GM12878 (cell line): Measurements from ENCODE around the gene CLDN7. TPM values are rescaled to one million over a fixed set of nuclear protein-coding genes. Genes with fewer than 3 reads are reported as not detected.
A peak's percentile ranks its signal among the peaks of the same experiment; 100 is the strongest.

Experiments
- ATAC-seq: fragments of 200-7000 bp; cut with Tn5 transposase; 3 replicates; pipeline ENCODE4 v1.9.1; 2020; ENCODE audit warnings: mild to moderate bottlenecking, moderate library complexity
- Bru-seq: library from RNA; stranded (reverse); fragments of 400-500 nt; gene quantifications from one replicate; lab custom pipeline; 2021; lab: Mats Ljungman, UMichigan
- BruChase-seq, 2 experiments: library from RNA; stranded (reverse); fragments of 400-500 nt; gene quantifications; one replicate each; lab custom pipeline; 2021; lab: Mats Ljungman, UMichigan
- BruUV-seq: library from RNA; stranded (reverse); fragments of 400-500 nt; replicated peaks from 2 replicates; lab custom pipeline; 2021; lab: Mats Ljungman, UMichigan
- CTCF ChIA-PET: fragments of 300-600 bp; sonication (Branson Sonifier 250); formaldehyde crosslinking; extraction: SDS; loops from one replicate; lab custom pipeline; 2021; ENCODE audit warnings: inconsistent platforms; lab: Yijun Ruan, JAX
- POLR2A ChIA-PET: fragments of 350-600 bp; formaldehyde crosslinking; extraction: SDS; loops from one replicate; lab custom pipeline; 2021; ENCODE audit warnings: inconsistent platforms; lab: Charles Lee
- RAD21 ChIA-PET: fragments of 300-600 bp; sonication (Branson Sonifier 250); formaldehyde crosslinking; loops from one replicate; lab custom pipeline; 2023; ENCODE audit warnings: antibody characterized with exemption; ENCODE audit not compliant: unreplicated experiment; lab: Charles Lee
- SMC1A ChIA-PET: fragments of 300-600 bp; sonication (Branson Sonifier 250); formaldehyde crosslinking; loops from one replicate; lab custom pipeline; 2023; ENCODE audit not compliant: unreplicated experiment, uncharacterized antibody; lab: Charles Lee
- DNase-seq: peaks from one replicate; pipeline ENCODE4 v3.0.0-alpha.2; 2011; ENCODE audit warnings: low read depth, low spot score
- FAIRE-seq: peaks from 3 replicates; lab custom pipeline; 2011; peaks lifted over from hg19 to GRCh38; lab: Jason Lieb, UNC
- H2AFZ ChIP-seq: 2 replicates; pipeline ENCODE4 v1.6.0; 2011; ENCODE audit warnings: low read depth, low read length, control low read depth; ENCODE audit not compliant: control insufficient read depth
- H3K27ac ChIP-seq: 2 replicates; pipeline ENCODE4 v1.5.1; 2011; ENCODE audit warnings: control low read depth; ENCODE audit not compliant: control insufficient read depth, insufficient read depth
- H3K27me3 ChIP-seq, 2 experiments: replicated peaks in 1 of 2; 2 replicates each; pipeline versions ENCODE4 v1.6.0 to v1.6.1; 2011; ENCODE audit warnings: low read length in 1 of 2; ENCODE audit not compliant: control insufficient read depth in 2 of 2, insufficient read depth in 2 of 2
- H3K36me3 ChIP-seq, 2 experiments: 2 replicates each; pipeline ENCODE4 v1.5.1; 2011; ENCODE audit warnings: low read length in 1 of 2; ENCODE audit not compliant: control insufficient read depth in 2 of 2, insufficient read depth in 2 of 2
- H3K4me1 ChIP-seq: 2 replicates; pipeline ENCODE4 v1.6.1; 2011; ENCODE audit warnings: mild to moderate bottlenecking, low read length, moderate library complexity, mixed read lengths; ENCODE audit not compliant: control insufficient read depth, insufficient read depth
- H3K4me2 ChIP-seq: 2 replicates; pipeline ENCODE4 v1.6.0; 2011; ENCODE audit warnings: control low read depth; ENCODE audit not compliant: control insufficient read depth, insufficient read depth
- H3K4me3 ChIP-seq: fragments of 200-600 bp; sonication (generic); 2 replicates; pipeline ENCODE4 v1.5.1; 2016
- H3K79me2 ChIP-seq: 2 replicates; pipeline ENCODE4 v1.6.0; 2011; ENCODE audit warnings: low read length; ENCODE audit not compliant: control insufficient read depth, insufficient read depth
- H3K9ac ChIP-seq: 2 replicates; pipeline ENCODE4 v1.8.0; 2011; ENCODE audit warnings: low read length, control low read depth, mixed read lengths; ENCODE audit not compliant: control insufficient read depth, insufficient read depth
- H3K9me3 ChIP-seq: replicated peaks from 3 replicates; pipeline ENCODE4 v1.5.1; 2011; ENCODE audit warnings: mild to moderate bottlenecking, low read length; ENCODE audit not compliant: control insufficient read depth, insufficient read depth
- H4K20me1 ChIP-seq: 2 replicates; pipeline ENCODE4 v1.6.0; 2011; ENCODE audit not compliant: control insufficient read depth, insufficient read depth
- NKRF ChIP-seq: fragments of 450-650 bp; conservative IDR thresholded peaks from 2 replicates; pipeline ENCODE4 v1.6.1; 2017; ENCODE audit warnings: mild to moderate bottlenecking, moderate library complexity
- SUZ12 ChIP-seq: fragments of 200-600 bp; sonication (generic); IDR thresholded peaks from one replicate; pipeline ENCODE4 v1.6.1; 2018; ENCODE audit warnings: antibody characterized with exemption, mild to moderate bottlenecking; ENCODE audit not compliant: unreplicated experiment
- WGBS: methylation state at CpG from one replicate; pipeline ENCODE4 v1.1.6; 2016; ENCODE audit warnings: low lambda C conversion rate; ENCODE audit not compliant: insufficient replicate concordance, insufficient coverage; ENCODE audit errors: missing lambda C conversion rate; 5-methylcytosine and 5-hydroxymethylcytosine counted together
- in situ Hi-C: fragments of 300-500 bp; cut with MboI; formaldehyde crosslinking; loops from 9 replicates; pipeline ENCODE4 v1.14.3; 2018; ENCODE audit warnings: mixed read lengths
- intact Hi-C: fragments of 100-400 bp; cut with micrococcal nuclease; formaldehyde crosslinking; loops from one replicate; pipeline ENCODE4 v1.14.2; 2022; ENCODE audit not compliant: unreplicated experiment
- long read RNA-seq, 2 experiments: library from polyadenylated mRNA; unstranded; transcript quantifications; one replicate each; pipeline ENCODE4 v2.0.0, GENCODE V29; 2019 to 2020
- polyA minus RNA-seq, 3 experiments: library from RNA; depleted of rRNA, polyadenylated mRNA; stranded (reverse); fragments of >200 nt; gene quantifications; 2 replicates each; pipeline ENCODE4 v1.2.3, GENCODE V29; 2011
- polyA plus RNA-seq, 11 experiments: library from polyadenylated mRNA; depleted of rRNA in 4 of 11; unstranded in 6 of 11; stranded (reverse) in 5 of 11; fragments of >200 nt; fragmentation: Nextera tagmentation in 4 of 11; fragmentation: Illumina TruSeq in 1 of 11; extraction: Ambion mirVana in 4 of 11; extraction: Trizol in 1 of 11; gene quantifications; 1 replicate in 1 of 11; 2 replicates in 10 of 11; pipeline versions ENCODE4 v1.2.1 to v1.2.3, GENCODE V29; 2011 to 2016; ENCODE audit warnings: inconsistent platforms in 2 of 11, missing spikeins in 2 of 11, low read depth in 1 of 11
- total RNA-seq, 4 experiments: library from RNA; depleted of rRNA in 3 of 4; stranded (reverse); fragments of >200 nt in 3 of 4; fragmentation: Illumina TruSeq in 1 of 4; extraction: Trizol in 1 of 4; gene quantifications; 2 replicates each; pipeline versions ENCODE4 v1.2.1 to v1.2.3, GENCODE V29; 2013 to 2021
- TF ChIP-seq, protein P1 (sequence below): fragments of 450-650 bp; IDR thresholded peaks from 2 replicates; pipeline ENCODE4 v1.6.1; 2018; ENCODE audit warnings: mild to moderate bottlenecking, low read depth, moderate library complexity; ENCODE audit not compliant: partially characterized antibody

The CLDN7 gene, protein sequence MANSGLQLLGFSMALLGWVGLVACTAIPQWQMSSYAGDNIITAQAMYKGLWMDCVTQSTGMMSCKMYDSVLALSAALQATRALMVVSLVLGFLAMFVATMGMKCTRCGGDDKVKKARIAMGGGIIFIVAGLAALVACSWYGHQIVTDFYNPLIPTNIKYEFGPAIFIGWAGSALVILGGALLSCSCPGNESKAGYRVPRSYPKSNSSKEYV
- total RNA-seq (2013; cell fraction: nucleolus; rRNA removed): 1.2 and 1.5 TPM in 2 replicates
- total RNA-seq (2014; rRNA removed) (0.87 TPM in 1 of 2 replicates, not detected in the other), total RNA-seq (2014; rRNA removed; fragmentation: Illumina TruSeq; extraction: Trizol) (0.32 and 0.36 TPM in 2 replicates), total RNA-seq (2021) (0.61 and 1.3 TPM in 2 replicates), polyA plus RNA-seq (2011; rRNA removed) (not detected in 2 replicates), polyA plus RNA-seq (2014; fragmentation: Illumina TruSeq; extraction: Trizol) (0.19 and 0.25 TPM in 2 replicates), polyA plus RNA-seq (2014; fragmentation: Nextera tagmentation; extraction: Ambion mirVana) (under 1 TPM in 1 of 2 experiments, not detected in 1; 0.19 TPM), polyA plus RNA-seq (2014; rRNA removed) (0.49 and 0.94 TPM in 2 replicates), polyA plus RNA-seq (2016; fragmentation: Nextera tagmentation; extraction: Ambion mirVana) (not detected), polyA minus RNA-seq (2011; rRNA and poly(A)+ RNA removed) (not detected in 2 replicates), Bru-seq, nascent RNA (percentile 16 among the genes with signal in this experiment), BruChase-seq, experiment 1, labeled RNA remaining after a 6-hour chase (percentile 18 among the genes with signal in this experiment), BruChase-seq, experiment 2, labeled RNA remaining after a 2-hour chase (percentile 25 among the genes with signal in this experiment)
- polyA plus RNA-seq (2011; ENCODE audit: low read depth): not detected
- polyA plus RNA-seq (2011; cell fraction: cytosol; rRNA removed): 0.08 and 0.16 TPM in 2 replicates
- polyA plus RNA-seq (2011; cell fraction: nucleus; rRNA removed): 0.25 TPM in 1 of 2 replicates, not detected in the other
- 0.54 and 0.72 TPM in 2 replicates for polyA plus RNA-seq (2012)
- polyA minus RNA-seq (2011; cell fraction: cytosol; rRNA and poly(A)+ RNA removed): not detected in 2 replicates
- not detected in 2 replicates for polyA minus RNA-seq (2011; cell fraction: nucleus; rRNA and poly(A)+ RNA removed)
- long read RNA-seq, experiment 1: 0 reads
- long read RNA-seq, experiment 2: 0 reads

GRCh38 chr17:7262192-7262934 lies at the start of gene CLDN7:
TSS of gene CLDN7 (minus strand) at chr17:7262478. CDS start at chr17:7262043, 435 bp downstream.
- H2AFZ ChIP-seq: peak within 1 kb of the TSS; percentile 65
- no peaks in the 10 kb centered on the region for H4K20me1 ChIP-seq
- no TSS peak for BruUV-seq
- intact Hi-C loops: no loop called here
- no peaks in the 10 kb centered on the region for H3K79me2 ChIP-seq
- ATAC-seq: no peak
- peaks cover 3 to 5% of the 10 kb centered on the region in 2 experiments; a peak in 2 of 4 replicates for H3K27me3 ChIP-seq
- DNase-seq: no peak
- peaks cover 17% of the 10 kb centered on the region for H3K4me1 ChIP-seq
- SMC1A ChIA-PET: no interaction called here
- H3K9ac ChIP-seq: peak within 1 kb of the TSS; percentile 43
- CTCF ChIA-PET: no interaction called here
- FAIRE-seq: no peak
- peak; percentile 14 for TF ChIP-seq SUZ12
- TF ChIP-seq, protein P1, sequence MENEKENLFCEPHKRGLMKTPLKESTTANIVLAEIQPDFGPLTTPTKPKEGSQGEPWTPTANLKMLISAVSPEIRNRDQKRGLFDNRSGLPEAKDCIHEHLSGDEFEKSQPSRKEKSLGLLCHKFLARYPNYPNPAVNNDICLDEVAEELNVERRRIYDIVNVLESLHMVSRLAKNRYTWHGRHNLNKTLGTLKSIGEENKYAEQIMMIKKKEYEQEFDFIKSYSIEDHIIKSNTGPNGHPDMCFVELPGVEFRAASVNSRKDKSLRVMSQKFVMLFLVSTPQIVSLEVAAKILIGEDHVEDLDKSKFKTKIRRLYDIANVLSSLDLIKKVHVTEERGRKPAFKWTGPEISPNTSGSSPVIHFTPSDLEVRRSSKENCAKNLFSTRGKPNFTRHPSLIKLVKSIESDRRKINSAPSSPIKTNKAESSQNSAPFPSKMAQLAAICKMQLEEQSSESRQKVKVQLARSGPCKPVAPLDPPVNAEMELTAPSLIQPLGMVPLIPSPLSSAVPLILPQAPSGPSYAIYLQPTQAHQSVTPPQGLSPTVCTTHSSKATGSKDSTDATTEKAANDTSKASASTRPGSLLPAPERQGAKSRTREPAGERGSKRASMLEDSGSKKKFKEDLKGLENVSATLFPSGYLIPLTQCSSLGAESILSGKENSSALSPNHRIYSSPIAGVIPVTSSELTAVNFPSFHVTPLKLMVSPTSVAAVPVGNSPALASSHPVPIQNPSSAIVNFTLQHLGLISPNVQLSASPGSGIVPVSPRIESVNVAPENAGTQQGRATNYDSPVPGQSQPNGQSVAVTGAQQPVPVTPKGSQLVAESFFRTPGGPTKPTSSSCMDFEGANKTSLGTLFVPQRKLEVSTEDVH: no peak
- TF ChIP-seq NKRF: no peak
- TF ChIP-seq, all 136 proteins: peak for 1
- H3K4me2 ChIP-seq: peak within 1 kb of the TSS; percentile 86
- no peak within 1 kb of the TSS for H3K27ac ChIP-seq
- POLR2A ChIA-PET: no interaction called here
- in situ Hi-C loops: no loop called here
- no peaks in the 10 kb centered on the region for H3K9me3 ChIP-seq
- 28% methylated on average over 47 of the region's 64 CpGs for WGBS
- peak within 1 kb of the TSS; percentile 64 for H3K4me3 ChIP-seq
- RAD21 ChIA-PET: no interaction called here
- peaks cover 0 to 3% of the 10 kb centered on the region in 2 experiments; a peak in 1 of 4 replicates for H3K36me3 ChIP-seq
